GM19397 (cell line): Measurements from ENCODE around the gene BACE2.

ENCODE experiments used
- ATAC-seq: cut with Tn5 transposase; IDR thresholded peaks from one replicate; pipeline ENCODE4 v1.9.1; 2021; ENCODE audit warnings: mild to moderate bottlenecking, moderate library complexity; ENCODE audit not compliant: unreplicated experiment

BACE2 gene

GRCh38 chr21:41167348-41168342 is at the start of gene BACE2:
Gene BACE2 (plus strand): TSS chr21:41168160. CDS start chr21:41168264, 104 bp downstream.
- peak; percentile 66 for ATAC-seq

- ATAC-seq = no peak
Measured at GRCh38 chr21:41119901-41120300, 48.1 kb upstream of the BACE2 start.

- no peak for ATAC-seq
Measured at GRCh38 chr21:41120997-41121396, 47.0 kb upstream of the BACE2 start.

- no peak for ATAC-seq
Measured at GRCh38 chr21:41121785-41122415, 46.1 kb upstream of the BACE2 start.

GRCh38 chr21:41124641-41125201 is 43.2 kb upstream of the BACE2 start:
- ATAC-seq = no peak

GRCh38 chr21:41128981-41129380 is 39.0 kb upstream of the BACE2 start:
- no peak for ATAC-seq

- ATAC-seq = no peak
Measured at GRCh38 chr21:41130883-41131282, 37.1 kb upstream of the BACE2 start.

GRCh38 chr21:41133874-41134522 is 34.0 kb upstream of the BACE2 start:
- no peak for ATAC-seq

GRCh38 chr21:41135746-41136145 is 32.2 kb upstream of the BACE2 start:
- no peak for ATAC-seq

- no peak for ATAC-seq
Measured at GRCh38 chr21:41136286-41136685, 31.7 kb upstream of the BACE2 start.

- no peak for ATAC-seq
Measured at GRCh38 chr21:41137401-41137800, 30.6 kb upstream of the BACE2 start.

GRCh38 chr21:41137889-41138288 is 30.1 kb upstream of the BACE2 start:
- ATAC-seq = no peak

- ATAC-seq = no peak
Measured at GRCh38 chr21:41138711-41139110, 29.2 kb upstream of the BACE2 start.

GRCh38 chr21:41139275-41139674 is 28.7 kb upstream of the BACE2 start:
- no peak for ATAC-seq

GRCh38 chr21:41139951-41140350 is 28.0 kb upstream of the BACE2 start:
- ATAC-seq = no peak

- no peak for ATAC-seq
Measured at GRCh38 chr21:41141031-41141457, 26.9 kb upstream of the BACE2 start.

GRCh38 chr21:41142051-41142795 is 25.7 kb upstream of the BACE2 start:
- ATAC-seq = no peak

- no peak for ATAC-seq
Measured at GRCh38 chr21:41143596-41144325, 24.2 kb upstream of the BACE2 start.

GRCh38 chr21:41147096-41147978 is 20.6 kb upstream of the BACE2 start:
- ATAC-seq = no peak
